ENCODE data around the gene KCNH2. TPM values are rescaled to one million over a fixed set of nuclear protein-coding genes. Genes with fewer than 3 reads are reported as not detected.

KCNH2 gene
- polyA plus RNA-seq, 1 of the 3 experiments (the other 2 are of a cell fraction) = 2.2 TPM

DNA sequence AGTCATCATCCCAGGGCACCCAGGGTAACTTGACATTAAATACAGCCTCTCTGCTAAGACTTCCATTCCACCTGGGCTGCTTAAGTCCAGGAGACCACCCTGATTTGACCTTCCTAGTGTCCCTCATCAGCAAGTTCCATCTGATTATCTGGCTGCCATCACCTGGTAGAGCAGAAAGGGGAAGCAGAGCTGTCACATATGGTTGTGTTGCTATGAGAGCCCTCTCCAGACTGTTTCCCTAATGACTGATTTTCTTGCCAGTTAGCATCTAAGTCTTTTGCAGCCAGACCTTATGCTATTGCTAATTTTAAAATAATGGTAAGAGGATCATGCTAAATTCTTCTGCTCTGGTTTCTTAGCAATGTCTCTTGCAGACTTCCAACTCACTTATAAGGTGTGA lies 38.7 kb downstream of the KCNH2 start:
- Histone ChIP-seq H3K4me2 (no peak overlapping the region), H3K79me2 (ENCODE audit: insufficient read depth) (no peaks in the 10 kb centered on the region), H3K4me1 (ENCODE audit: control insufficient read depth in 1 of 2, insufficient read depth in 2 of 2, low read depth in 1 of 2, low read length in 1 of 2) (peaks cover 0 to 68% of the 10 kb centered on the region in 2 experiments; a peak in 2 of 4 replicates), H2AFZ (ENCODE audit: low read depth) (no peak overlapping the region), H3K9ac (no peak overlapping the region), H3K4me3 (ENCODE audit: low read depth in 2 of 2, low read length in 1 of 2) (no peak overlapping the region), H3F3A (replicated peaks; ENCODE audit: insufficient read depth) (no peaks in the 10 kb centered on the region), H3K27me3 (ENCODE audit: insufficient read depth) (peaks cover 26% of the 10 kb centered on the region; the same call in 1 of the 2 replicates), H3K27ac (ENCODE audit: low read depth in 2 of 2, low read length in 1 of 2) (peak overlapping the region in 1 of 2 experiments; percentile 56; a peak in 1 of 4 replicates), H4K20me1 (ENCODE audit: insufficient read depth) (no peaks in the 10 kb centered on the region), H3K36me3 (replicated peaks in 1 of 2; ENCODE audit: control insufficient read depth in 1 of 2, insufficient read depth in 2 of 2, low read length in 1 of 2) (no peaks in the 10 kb centered on the region), H3K9me2 (no peaks in the 10 kb centered on the region), H3K9me3 (no peaks in the 10 kb centered on the region)
- TF ChIP-seq RCOR1 (IDR thresholded peaks at IDR 0.05; ENCODE audit: low read length) (0 out of 2 replicates have a peak, but pooled peaks have one; percentile 26), FOXM1 (IDR thresholded peaks at IDR 0.05; ENCODE audit: low read depth) (no peak), RAD21 (IDR thresholded peaks at IDR 0.05; ENCODE audit: low read length) (peak; percentile 10; the same call in 1 of the 2 replicates), SMC3 (IDR thresholded peaks at IDR 0.05; ENCODE audit: low read depth, low read length) (no peak), RFX5 (IDR thresholded peaks at IDR 0.05; ENCODE audit: low read length) (peak; percentile 48; the same call in 1 of the 2 replicates), EP300 (IDR thresholded peaks at IDR 0.05; ENCODE audit: borderline replicate concordance in 1 of 2, low read depth in 1 of 2, low read length in 1 of 2) (peak in 1 of 2 experiments; percentile 59; a peak in 2 of 4 replicates), MXI1 (IDR thresholded peaks at IDR 0.05; ENCODE audit: low read depth, low read length) (peak; percentile 36; the same call in 1 of the 2 replicates), GATA2 (CRISPR knock-in tag; IDR thresholded peaks at IDR 0.05) (peak; percentile 66), TEAD4 (IDR thresholded peaks at IDR 0.05; ENCODE audit: borderline replicate concordance, insufficient read depth) (no peak), RXRA (IDR thresholded peaks at IDR 0.05; ENCODE audit: borderline replicate concordance, low read depth) (no peak), MEF2A (IDR thresholded peaks at IDR 0.05; ENCODE audit: borderline replicate concordance, low read depth) (no peak)
- TF ChIP-seq, protein P1, sequence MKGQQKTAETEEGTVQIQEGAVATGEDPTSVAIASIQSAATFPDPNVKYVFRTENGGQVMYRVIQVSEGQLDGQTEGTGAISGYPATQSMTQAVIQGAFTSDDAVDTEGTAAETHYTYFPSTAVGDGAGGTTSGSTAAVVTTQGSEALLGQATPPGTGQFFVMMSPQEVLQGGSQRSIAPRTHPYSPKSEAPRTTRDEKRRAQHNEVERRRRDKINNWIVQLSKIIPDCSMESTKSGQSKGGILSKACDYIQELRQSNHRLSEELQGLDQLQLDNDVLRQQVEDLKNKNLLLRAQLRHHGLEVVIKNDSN (IDR thresholded peaks at IDR 0.05; ENCODE audit: borderline replicate concordance, low read depth) = no peak
- TF ChIP-seq, protein P2, sequence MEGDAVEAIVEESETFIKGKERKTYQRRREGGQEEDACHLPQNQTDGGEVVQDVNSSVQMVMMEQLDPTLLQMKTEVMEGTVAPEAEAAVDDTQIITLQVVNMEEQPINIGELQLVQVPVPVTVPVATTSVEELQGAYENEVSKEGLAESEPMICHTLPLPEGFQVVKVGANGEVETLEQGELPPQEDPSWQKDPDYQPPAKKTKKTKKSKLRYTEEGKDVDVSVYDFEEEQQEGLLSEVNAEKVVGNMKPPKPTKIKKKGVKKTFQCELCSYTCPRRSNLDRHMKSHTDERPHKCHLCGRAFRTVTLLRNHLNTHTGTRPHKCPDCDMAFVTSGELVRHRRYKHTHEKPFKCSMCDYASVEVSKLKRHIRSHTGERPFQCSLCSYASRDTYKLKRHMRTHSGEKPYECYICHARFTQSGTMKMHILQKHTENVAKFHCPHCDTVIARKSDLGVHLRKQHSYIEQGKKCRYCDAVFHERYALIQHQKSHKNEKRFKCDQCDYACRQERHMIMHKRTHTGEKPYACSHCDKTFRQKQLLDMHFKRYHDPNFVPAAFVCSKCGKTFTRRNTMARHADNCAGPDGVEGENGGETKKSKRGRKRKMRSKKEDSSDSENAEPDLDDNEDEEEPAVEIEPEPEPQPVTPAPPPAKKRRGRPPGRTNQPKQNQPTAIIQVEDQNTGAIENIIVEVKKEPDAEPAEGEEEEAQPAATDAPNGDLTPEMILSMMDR (IDR thresholded peaks at IDR 0.05) = no peak
- ChIA-PET CTCF (interaction anchor here (0.8 to 5.5 kb wide), 15 partner anchors 9 to 161 kb away, joined by 3 to 49 read pairs (median 4); no protein-coding TSS in a partner anchor), POLR2A (interaction anchor here (0.8 to 2.5 kb wide), 3 partner anchors 16 to 152 kb away, joined by 3 to 6 read pairs (median 3); no protein-coding TSS in a partner anchor)
- DNase-seq = peak; percentile 47

DNA sequence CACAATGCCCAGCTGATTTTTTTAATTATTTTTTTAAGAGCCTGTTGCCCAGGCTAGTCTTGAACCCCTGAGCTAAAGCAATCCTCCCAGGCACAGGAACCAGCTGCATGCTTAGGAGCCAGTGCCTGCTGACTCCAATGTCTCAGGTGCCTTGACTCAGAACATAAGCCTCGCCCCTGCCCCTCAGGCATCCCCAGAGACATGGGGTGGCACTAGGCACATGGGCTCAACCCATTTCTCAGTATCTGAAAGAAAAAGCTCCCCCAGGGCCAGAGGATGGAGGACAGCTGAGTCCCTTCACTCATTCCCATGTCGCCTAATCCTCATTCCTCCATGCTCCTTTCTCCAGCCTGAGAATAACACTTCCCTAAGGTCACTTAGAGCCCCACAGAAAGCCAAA lies 39.1 kb downstream of the KCNH2 start:
- CTCF ChIA-PET = interaction anchor here (0.8 to 5.5 kb wide), 15 partner anchors 10 to 151 kb away, joined by 3 to 49 read pairs (median 4); no protein-coding TSS in a partner anchor
- peaks cover 27% of the 10 kb centered on the region; the same call in 1 of the 2 replicates for H3K27me3 ChIP-seq (ENCODE audit: insufficient read depth)
- H4K20me1 ChIP-seq (ENCODE audit: insufficient read depth) = no peaks in the 10 kb centered on the region
- no peak for DNase-seq
- WGBS (ENCODE audit: low lambda C conversion rate) = 63% methylated on average over 1 of the region's 2 CpGs
- POLR2A ChIA-PET = interaction anchor here (0.8 to 2.5 kb wide), 4 partner anchors 11 to 151 kb away, joined by 3 to 6 read pairs (median 4); no protein-coding TSS in a partner anchor
- peaks cover 0 to 68% of the 10 kb centered on the region in 2 experiments; a peak in 2 of 4 replicates for H3K4me1 ChIP-seq (ENCODE audit: control insufficient read depth in 1 of 2, insufficient read depth in 2 of 2, low read depth in 1 of 2, low read length in 1 of 2)
- H3K36me3 ChIP-seq (replicated peaks in 1 of 2; ENCODE audit: control insufficient read depth in 1 of 2, insufficient read depth in 2 of 2, low read length in 1 of 2) = no peaks in the 10 kb centered on the region
- no peaks in the 10 kb centered on the region for H3F3A ChIP-seq (replicated peaks; ENCODE audit: insufficient read depth)
- H3K79me2 ChIP-seq (ENCODE audit: insufficient read depth) = no peaks in the 10 kb centered on the region
- no peak overlapping the region for H2AFZ ChIP-seq (ENCODE audit: low read depth)
- H3K9me2 ChIP-seq = no peaks in the 10 kb centered on the region
- no peak overlapping the region for H3K4me3 ChIP-seq (ENCODE audit: low read depth in 2 of 2, low read length in 1 of 2)
- no peak for TF ChIP-seq SMC3 (IDR thresholded peaks at IDR 0.05; ENCODE audit: low read depth, low read length)
- TF ChIP-seq TCF12 (IDR thresholded peaks at IDR 0.05) = no peak
- TF ChIP-seq, protein P3, sequence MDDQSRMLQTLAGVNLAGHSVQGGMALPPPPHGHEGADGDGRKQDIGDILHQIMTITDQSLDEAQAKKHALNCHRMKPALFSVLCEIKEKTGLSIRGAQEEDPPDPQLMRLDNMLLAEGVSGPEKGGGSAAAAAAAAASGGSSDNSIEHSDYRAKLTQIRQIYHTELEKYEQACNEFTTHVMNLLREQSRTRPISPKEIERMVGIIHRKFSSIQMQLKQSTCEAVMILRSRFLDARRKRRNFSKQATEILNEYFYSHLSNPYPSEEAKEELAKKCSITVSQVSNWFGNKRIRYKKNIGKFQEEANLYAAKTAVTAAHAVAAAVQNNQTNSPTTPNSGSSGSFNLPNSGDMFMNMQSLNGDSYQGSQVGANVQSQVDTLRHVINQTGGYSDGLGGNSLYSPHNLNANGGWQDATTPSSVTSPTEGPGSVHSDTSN (IDR thresholded peaks at IDR 0.05) = no peak
- TF ChIP-seq RAD21 (IDR thresholded peaks at IDR 0.05; ENCODE audit: low read length) = no peak
- no peak for TF ChIP-seq SIN3A (IDR thresholded peaks at IDR 0.05; ENCODE audit: borderline replicate concordance, low read depth, low read length)
- TF ChIP-seq, protein P4, sequence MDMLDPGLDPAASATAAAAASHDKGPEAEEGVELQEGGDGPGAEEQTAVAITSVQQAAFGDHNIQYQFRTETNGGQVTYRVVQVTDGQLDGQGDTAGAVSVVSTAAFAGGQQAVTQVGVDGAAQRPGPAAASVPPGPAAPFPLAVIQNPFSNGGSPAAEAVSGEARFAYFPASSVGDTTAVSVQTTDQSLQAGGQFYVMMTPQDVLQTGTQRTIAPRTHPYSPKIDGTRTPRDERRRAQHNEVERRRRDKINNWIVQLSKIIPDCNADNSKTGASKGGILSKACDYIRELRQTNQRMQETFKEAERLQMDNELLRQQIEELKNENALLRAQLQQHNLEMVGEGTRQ (IDR thresholded peaks at IDR 0.05; ENCODE audit: borderline replicate concordance, low read depth, low read length) = no peak
- TF ChIP-seq, protein P5, sequence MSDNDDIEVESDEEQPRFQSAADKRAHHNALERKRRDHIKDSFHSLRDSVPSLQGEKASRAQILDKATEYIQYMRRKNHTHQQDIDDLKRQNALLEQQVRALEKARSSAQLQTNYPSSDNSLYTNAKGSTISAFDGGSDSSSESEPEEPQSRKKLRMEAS (IDR thresholded peaks at IDR 0.05; ENCODE audit: low read depth) = no peak
- no peaks in the 10 kb centered on the region for H3K9me3 ChIP-seq
- H3K27ac ChIP-seq (ENCODE audit: low read depth in 2 of 2, low read length in 1 of 2) = peak overlapping the region in 1 of 2 experiments; percentile 56; a peak in 1 of 4 replicates
- no peak overlapping the region for H3K4me2 ChIP-seq
- no peak overlapping the region for H3K9ac ChIP-seq
